AG10803 (cell line): ENCODE results near the gene SAAL1.

ENCODE experiments used
- DNase-seq: peaks from one replicate; pipeline ENCODE4 v3.0.0; 2010; ENCODE audit warnings: low read depth
- H3K4me3 ChIP-seq: 2 replicates; pipeline ENCODE4 v1.5.1; 2011; ENCODE audit warnings: mild to moderate bottlenecking, low read length, control low read depth
- CTCF ChIP-seq: conservative IDR thresholded peaks from 2 replicates; pipeline ENCODE4 v1.5.1; 2011; ENCODE audit warnings: mild to moderate bottlenecking, low read length, control low read depth, inconsistent platforms

SAAL1 gene

GRCh38 chr11:18105086-18105801 is 638 bp downstream of the SAAL1 start:
- TF ChIP-seq CTCF = no peak
- no peak for DNase-seq

GRCh38 chr11:18100926-18101656 is 4.8 kb downstream of the SAAL1 start:
- no peak for DNase-seq
- H3K4me3 ChIP-seq = no peak overlapping the region
- no peak for TF ChIP-seq CTCF

More at GRCh38 chr11:18105086-18105801, 638 bp downstream of the SAAL1 start:
- peak overlapping the region; percentile 94 for H3K4me3 ChIP-seq

GRCh38 chr11:18093959-18094358 is 11.9 kb downstream of the SAAL1 start:
- DNase-seq = no peak
- TF ChIP-seq CTCF = no peak
- H3K4me3 ChIP-seq = no peak overlapping the region

- H3K4me3 ChIP-seq = no peak overlapping the region
- DNase-seq = peak; percentile 6
- no peak for TF ChIP-seq CTCF
These were observed 14.2 kb downstream of the SAAL1 start for GRCh38 chr11:18091731-18092130.

- no peak overlapping the region for H3K4me3 ChIP-seq
- DNase-seq = no peak
These were observed 16.9 kb downstream of the SAAL1 start for GRCh38 chr11:18088966-18089365.

GRCh38 chr11:18088366-18088765 is 17.5 kb downstream of the SAAL1 start:
- DNase-seq = peak; percentile 6
- H3K4me3 ChIP-seq = no peak overlapping the region
- TF ChIP-seq CTCF = no peak

More at GRCh38 chr11:18088966-18089365, 16.9 kb downstream of the SAAL1 start:
- TF ChIP-seq CTCF = no peak

GRCh38 chr11:18081551-18081950 is 24.3 kb downstream of the SAAL1 start:
- no peak for DNase-seq
- no peak overlapping the region for H3K4me3 ChIP-seq
- no peak for TF ChIP-seq CTCF
